Measurements from ENCODE around the gene CTNNBIP1.

Gene CTNNBIP1

DNA sequence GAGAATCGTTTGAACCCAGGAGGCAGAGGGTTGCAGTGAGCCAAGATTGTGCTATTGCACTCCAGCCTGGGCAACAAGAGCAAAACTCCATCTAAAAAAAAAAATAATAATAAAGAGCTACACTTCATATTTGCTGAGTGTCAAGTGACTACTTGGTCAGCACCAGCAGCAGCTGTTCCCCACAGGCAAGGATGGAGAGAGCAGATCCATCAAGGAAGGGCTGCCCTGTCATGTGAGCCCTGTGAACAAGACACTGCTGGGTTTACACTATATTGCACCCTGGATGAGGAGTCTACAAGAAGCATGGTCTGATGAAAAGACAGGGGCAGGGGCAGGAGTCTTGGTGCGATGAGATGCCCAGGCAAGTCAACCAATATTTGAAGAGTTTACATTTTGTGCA lies 3.6 kb downstream of the CTNNBIP1 start:
- DNase-seq, result no peak

GRCh38 chr1:9905010-9905409 lies 5.1 kb downstream of the CTNNBIP1 start:
- DNase-seq, result no peak

DNA sequence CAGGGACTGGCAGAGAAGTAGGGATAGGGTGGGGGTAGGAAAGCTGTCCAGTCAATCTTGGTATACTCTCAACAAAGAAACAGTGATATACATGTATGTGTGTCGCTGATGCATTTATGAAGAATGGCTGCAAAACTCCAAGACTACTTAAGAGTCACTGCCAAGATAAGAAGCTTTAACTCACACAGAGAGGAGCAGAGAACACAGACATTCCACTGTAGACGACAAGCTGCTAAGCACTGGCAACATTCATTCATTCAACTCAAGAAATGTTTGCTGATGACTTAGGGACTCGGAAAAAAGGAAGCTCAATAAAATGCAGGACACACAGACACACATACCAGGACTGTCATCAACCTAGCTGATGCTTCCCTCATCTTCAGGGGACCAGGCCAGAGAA lies 5.5 kb downstream of the CTNNBIP1 start:
- DNase-seq, result no peak

GRCh38 chr1:9903801-9904527 lies 6.1 kb downstream of the CTNNBIP1 start:
- no peak for DNase-seq

- DNase-seq, result no peak
These were observed 8.0 kb downstream of the CTNNBIP1 start for GRCh38 chr1:9902060-9902452.

GRCh38 chr1:9901148-9902059 lies 8.7 kb downstream of the CTNNBIP1 start:
- DNase-seq, result no peak

GRCh38 chr1:9900142-9901043 lies 9.7 kb downstream of the CTNNBIP1 start:
- no peak for DNase-seq

DNA sequence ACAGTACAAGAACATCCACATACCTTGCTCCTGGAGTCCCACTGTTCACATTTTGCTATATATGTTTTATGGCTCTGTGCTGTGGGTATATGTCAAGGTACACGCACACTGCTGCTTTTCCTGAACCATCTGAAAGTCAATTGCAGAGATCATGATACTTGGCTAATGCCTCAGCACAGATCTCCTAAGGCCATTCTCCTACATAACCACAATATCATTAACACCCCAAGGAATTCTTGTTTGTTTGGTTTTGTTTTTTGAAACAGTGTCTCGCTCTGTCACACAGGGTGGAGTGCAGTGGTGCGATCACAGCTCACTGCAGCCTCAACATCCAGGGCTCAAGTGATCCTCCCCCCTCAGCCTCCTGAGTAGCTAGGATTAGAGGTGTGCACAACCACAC lies 16.0 kb downstream of the CTNNBIP1 start:
- DNase-seq, result no peak

- peak; percentile 29 for DNase-seq
These were observed 17.2 kb downstream of the CTNNBIP1 start for GRCh38 chr1:9892563-9893528.

DNA sequence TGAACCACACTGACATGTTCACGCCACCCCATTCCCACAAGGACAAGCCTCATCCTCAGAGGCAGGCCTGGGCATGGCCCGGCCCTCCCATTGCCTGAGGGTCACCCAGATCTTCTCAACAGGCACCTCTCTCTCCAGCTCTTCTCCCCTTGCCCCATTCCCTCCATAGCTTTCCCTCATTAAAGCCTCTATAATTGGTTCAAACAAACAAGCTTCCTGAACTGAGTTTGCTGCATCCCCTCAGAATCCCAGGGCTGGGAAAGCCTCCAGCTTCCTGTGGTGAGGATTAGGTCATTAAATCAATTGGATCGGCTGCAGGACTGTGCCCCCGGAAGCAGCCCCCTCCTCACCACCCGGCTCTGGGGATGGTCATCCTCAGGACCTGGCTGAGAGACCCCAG lies 18.9 kb downstream of the CTNNBIP1 start:
- no peak for DNase-seq

DNA sequence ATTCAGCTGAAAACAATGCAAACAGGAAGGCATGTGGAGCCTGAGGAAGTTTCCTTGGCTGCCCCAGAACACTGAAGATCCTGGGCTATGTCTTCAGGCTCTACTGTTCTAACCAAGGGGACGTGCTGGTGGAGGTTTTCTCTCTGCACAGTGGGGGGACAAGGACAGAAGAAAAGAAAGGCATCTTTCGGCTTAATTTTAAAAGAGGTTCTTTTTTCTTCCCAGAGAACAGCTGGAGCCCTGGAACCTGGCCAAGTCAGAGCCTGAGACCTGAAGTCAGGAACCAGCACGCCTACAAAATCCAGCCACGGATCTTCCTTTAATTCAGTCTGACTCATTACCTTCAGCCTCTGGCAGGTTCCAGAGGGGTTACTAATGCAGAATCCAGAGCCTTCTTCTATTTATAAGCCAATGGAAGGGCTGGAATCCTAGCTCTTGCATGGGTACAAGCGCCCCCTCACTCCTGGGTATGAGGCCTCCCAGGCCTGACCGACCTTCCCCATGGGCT lies 19.8 kb downstream of the CTNNBIP1 start:
- DNase-seq, result no peak

DNA sequence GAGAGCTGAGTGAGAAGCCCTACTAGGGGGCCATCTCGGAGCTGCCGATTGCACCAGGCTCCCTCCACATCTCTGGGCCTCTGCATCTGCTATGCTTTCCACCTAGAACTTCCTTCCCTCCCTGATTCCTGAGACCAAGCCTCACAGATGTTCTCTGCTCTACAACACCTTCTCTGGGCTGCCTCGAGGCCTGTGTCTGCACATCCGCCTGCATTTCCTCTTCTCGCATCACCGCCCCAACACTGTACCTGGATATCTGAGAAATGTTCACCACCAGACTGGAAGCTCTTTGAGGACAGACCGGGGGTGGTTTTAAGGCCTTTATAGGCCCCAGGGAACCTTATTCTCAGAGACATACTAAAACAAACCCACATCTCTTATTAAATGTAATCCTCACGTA lies 20.7 kb downstream of the CTNNBIP1 start:
- no peak for DNase-seq

DNA sequence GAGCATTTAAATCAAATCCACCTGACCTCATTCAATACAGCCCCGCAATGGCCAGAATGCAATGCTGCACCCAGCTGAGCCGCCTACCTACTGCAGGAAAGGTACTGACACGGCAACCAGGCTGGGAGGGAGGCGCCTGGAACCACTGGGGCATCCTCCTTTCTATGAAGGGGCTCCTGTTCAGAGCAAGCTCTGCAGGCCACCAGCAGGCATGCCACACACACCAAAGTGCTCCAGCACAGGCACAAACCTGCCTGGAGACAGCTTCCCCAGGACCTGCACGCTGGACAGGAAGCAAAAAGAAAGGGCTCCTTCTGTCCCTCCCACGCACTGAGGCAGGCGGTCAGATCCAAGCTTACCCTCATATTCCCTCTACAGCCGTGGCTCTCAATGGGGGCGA lies 21.2 kb downstream of the CTNNBIP1 start:
- DNase-seq, result no peak

- DNase-seq, result no peak
These were observed 23.0 kb downstream of the CTNNBIP1 start for GRCh38 chr1:9887070-9887469.

GRCh38 chr1:9886092-9886742 lies 23.9 kb downstream of the CTNNBIP1 start:
- DNase-seq, result no peak

- no peak for DNase-seq
These were observed 25.3 kb downstream of the CTNNBIP1 start for GRCh38 chr1:9884805-9885204.

GRCh38 chr1:9883585-9884449 lies 26.3 kb downstream of the CTNNBIP1 start:
- DNase-seq, result no peak

- no peak for DNase-seq
These were observed 27.1 kb downstream of the CTNNBIP1 start for GRCh38 chr1:9882945-9883303.

GRCh38 chr1:9882296-9882944 lies 27.6 kb downstream of the CTNNBIP1 start:
- DNase-seq, result no peak

Data from right kidney (tissue), 1 donor.